B cell (primary cell): ENCODE data around the gene TTF2. TPM values are rescaled to one million over a fixed set of nuclear protein-coding genes. Genes with fewer than 3 reads are reported as not detected.

Experiments
- ATAC-seq: fragments of 200-7000 bp; cut with Tn5 transposase; one replicate; pipeline ENCODE4 v1.10.0; 2021; ENCODE audit warnings: low read depth, mild to moderate bottlenecking, moderate number of reproducible peaks, moderate library complexity
- CTCF ChIA-PET: fragments of 350-600 bp; sonication (Branson Sonifier 250); formaldehyde crosslinking; loops from one replicate; lab custom pipeline; 2021; ENCODE audit warnings: antibody characterized with exemption, inconsistent platforms; lab: Charles Lee
- POLR2A ChIA-PET: fragments of 350-600 bp; sonication (Branson Sonifier 250); formaldehyde crosslinking; loops from one replicate; lab custom pipeline; 2021; ENCODE audit warnings: antibody characterized with exemption; lab: Charles Lee
- DNase-seq: peaks from one replicate; pipeline ENCODE4 v3.0.0; 2013
- H2AFZ ChIP-seq: 2 replicates; pipeline ENCODE4 v1.6.1; 2012; ENCODE audit warnings: mild to moderate bottlenecking, low read depth, low read length; ENCODE audit not compliant: insufficient read depth, poor library complexity, severe bottlenecking
- H3K27ac ChIP-seq, 2 donors: 1 replicate in 1 of 2; 2 replicates in 1 of 2; pipeline ENCODE4 v1.5.1; 2012 to 2013; ENCODE audit warnings: low read length in 2 of 2, mild to moderate bottlenecking in 2 of 2, moderate library complexity in 1 of 2
- H3K27me3 ChIP-seq, 4 experiments: fragments of 200-600 bp in 1 of 4; sonication (generic) in 1 of 4; replicated peaks in 1 of 4; 1 replicate in 2 of 4; 2 replicates in 2 of 4; pipeline versions ENCODE4 v1.6.1 to v1.7.0; 2013 to 2016; ENCODE audit warnings: low read length in 3 of 4, mild to moderate bottlenecking in 2 of 4, mixed read lengths in 1 of 4, moderate library complexity in 1 of 4; ENCODE audit not compliant: insufficient read depth in 4 of 4, control insufficient read depth in 3 of 4; ENCODE audit errors: control extremely low read depth in 1 of 4
- H3K36me3 ChIP-seq, 2 experiments: replicated peaks in 1 of 2; 1 replicate in 1 of 2; 2 replicates in 1 of 2; pipeline versions ENCODE4 v1.6.1 to v1.7.1; 2013; ENCODE audit warnings: low read length in 1 of 2; ENCODE audit not compliant: insufficient read depth in 2 of 2, control insufficient read depth in 1 of 2; ENCODE audit errors: control extremely low read depth in 1 of 2, extremely low read depth in 1 of 2
- H3K4me1 ChIP-seq, 2 donors: fragments of 200-600 bp in 1 of 2; sonication (generic) in 1 of 2; 1 replicate in 1 of 2; 2 replicates in 1 of 2; pipeline versions ENCODE4 v1.5.1 to v1.6.1; 2013 to 2017; ENCODE audit warnings: low read length in 2 of 2; ENCODE audit not compliant: control insufficient read depth in 2 of 2, insufficient read depth in 2 of 2
- H3K4me2 ChIP-seq: replicated peaks from 2 replicates; pipeline ENCODE3; 2012; ENCODE audit warnings: mild to moderate bottlenecking, low read depth, low read length; ENCODE audit not compliant: poor library complexity, severe bottlenecking
- H3K4me3 ChIP-seq, 5 experiments: fragments of 200-600 bp in 1 of 5; sonication (generic) in 1 of 5; 1 replicate in 3 of 5; 2 replicates in 2 of 5; pipeline versions ENCODE4 v1.5.1 to v1.7.0; 2011 to 2016; ENCODE audit warnings: low read length in 4 of 5, mild to moderate bottlenecking in 4 of 5, low read depth in 2 of 5, control low read depth in 1 of 5, moderate library complexity in 1 of 5; ENCODE audit not compliant: insufficient read depth in 1 of 5; ENCODE audit errors: control extremely low read depth in 1 of 5, extremely low read depth in 1 of 5
- H3K79me2 ChIP-seq: fragments of 200-600 bp; sonication (generic); one replicate; pipeline ENCODE4 v1.6.0; 2016; ENCODE audit warnings: low read length; ENCODE audit not compliant: control insufficient read depth, insufficient read depth
- H3K9ac ChIP-seq: fragments of 200-600 bp; sonication (generic); 2 replicates; pipeline ENCODE4 v1.6.1; 2017; ENCODE audit warnings: mild to moderate bottlenecking, low read length, moderate library complexity
- H3K9me3 ChIP-seq, 3 donors: one replicate each; pipeline versions ENCODE4 v1.6.1 to v1.7.1; 2013; ENCODE audit warnings: low read length in 2 of 3; ENCODE audit not compliant: control insufficient read depth in 2 of 3, insufficient read depth in 1 of 3; ENCODE audit errors: control extremely low read depth in 1 of 3
- H4K20me1 ChIP-seq: 2 replicates; pipeline ENCODE4 v1.6.0; 2012; ENCODE audit warnings: mild to moderate bottlenecking, low read length; ENCODE audit not compliant: insufficient read depth, control insufficient read depth, poor library complexity, severe bottlenecking
- H3K27ac Mint-ChIP-seq: one replicate; pipeline ENCODE4 v1.8.0; 2021; ENCODE audit warnings: mixed read lengths
- H3K27me3 Mint-ChIP-seq: one replicate; pipeline ENCODE4 v1.8.0; 2021; ENCODE audit warnings: mixed read lengths
- H3K4me1 Mint-ChIP-seq: one replicate; pipeline ENCODE4 v1.8.0; 2021; ENCODE audit warnings: mixed read lengths
- H3K4me3 Mint-ChIP-seq: one replicate; pipeline ENCODE4 v1.8.0; 2021; ENCODE audit warnings: mixed read lengths
- H3K9me3 Mint-ChIP-seq: one replicate; pipeline ENCODE4 v1.8.0; 2022; ENCODE audit warnings: mixed read lengths; ENCODE audit not compliant: insufficient read depth
- CTCF ChIP-seq: fragments of 200-600 bp; IDR thresholded peaks from one replicate; pipeline ENCODE4 v1.8.0; 2022; ENCODE audit warnings: antibody characterized with exemption, mild to moderate bottlenecking
- EZH2 ChIP-seq: IDR thresholded peaks from 2 replicates; pipeline ENCODE4 v1.6.1; 2012; ENCODE audit warnings: borderline replicate concordance, low read depth, mild to moderate bottlenecking, moderate library complexity, low read length; ENCODE audit not compliant: insufficient read depth, poor library complexity, severe bottlenecking
- WGBS: methylation state at CpG from one replicate; pipeline ENCODE4 v1.1.5; 2013; ENCODE audit warnings: missing lambda C conversion rate; ENCODE audit not compliant: insufficient coverage; 5-methylcytosine and 5-hydroxymethylcytosine counted together
- intact Hi-C: fragments of 100-400 bp; cut with micrococcal nuclease; formaldehyde crosslinking; loops from one replicate; pipeline ENCODE4 v1.10.0; 2022
- polyA plus RNA-seq: library from polyadenylated mRNA; depleted of rRNA; stranded (reverse); fragments of >200 nt; gene quantifications from 2 replicates; pipeline ENCODE4 v1.2.3, GENCODE V29; 2012
- total RNA-seq, 2 donors: library from RNA; stranded (reverse); fragments of 120-200 nt in 1 of 2; gene quantifications; 1 replicate in 1 of 2; 2 replicates in 1 of 2; pipeline versions ENCODE4 v1.2.3 to v1.2.4, GENCODE V29; 2013 to 2022

TTF2 gene
- total and polyA plus RNA-seq, 2 donors (not counting 1 experiment from before 2014, with no cell fraction given) = 11.3 to 28.9 TPM

- H3K4me1 Mint-ChIP-seq = no peaks in the 10 kb centered on the region
- intact Hi-C loops = no loop called here
- CTCF ChIA-PET = no interaction called here
Observed at GRCh38 chr1:117076648-117077047, 16.5 kb downstream of the TTF2 start.

DNA sequence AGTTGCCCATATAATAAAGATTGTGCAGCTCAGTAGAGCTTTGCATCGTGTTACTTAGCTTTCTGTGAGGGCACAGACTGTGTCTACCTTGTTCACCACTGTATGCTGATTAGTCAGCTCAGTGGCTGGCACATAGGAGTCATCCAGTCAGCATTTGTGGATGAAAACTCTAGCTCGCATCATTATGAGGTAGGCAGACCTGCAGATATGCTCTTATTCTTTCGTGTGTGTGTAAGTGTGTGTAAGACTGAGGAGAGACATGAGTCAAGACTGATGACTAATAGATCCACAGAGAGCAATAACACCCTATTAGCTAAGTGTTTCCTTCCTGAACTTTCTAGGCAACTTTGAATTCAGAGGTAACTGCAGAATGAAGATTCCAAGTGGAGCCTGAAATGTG lies 17.1 kb downstream of the TTF2 start:
- DNase-seq (no peak), ATAC-seq (no peak)
- Mint-ChIP-seq H3K4me3 (no peak overlapping the region), H3K4me1 (no peaks in the 10 kb centered on the region), H3K27me3 (no peaks in the 10 kb centered on the region), H3K9me3 (no peaks in the 10 kb centered on the region), H3K27ac (no peak overlapping the region)
- Histone ChIP-seq H3K9ac (no peak overlapping the region), H3K4me3 (no peak overlapping the region), H3K79me2 (no peaks in the 10 kb centered on the region), H3K27me3 (no peaks in the 10 kb centered on the region), H3K4me2 (no peak overlapping the region), H3K36me3 (peaks cover 30 to 64% of the 10 kb centered on the region in 2 experiments), H4K20me1 (no peaks in the 10 kb centered on the region), H2AFZ (no peak overlapping the region), H3K4me1 (no peaks in the 10 kb centered on the region), H3K27ac (no peak overlapping the region), H3K9me3 (no peaks in the 10 kb centered on the region)
- 0% methylated on average over 1 of the region's 3 CpGs for WGBS
- TF ChIP-seq CTCF (no peak), EZH2 (no peak)
- ChIA-PET CTCF (interaction anchor here (0.6 kb wide), 1 partner anchor 12 kb away, joined by 4 read pairs; no protein-coding TSS in a partner anchor), POLR2A (no interaction called here)
- intact Hi-C loops = no loop called here

More at GRCh38 chr1:117076648-117077047, 16.5 kb downstream of the TTF2 start:
- Histone ChIP-seq H3K9ac (no peak overlapping the region), H4K20me1 (no peaks in the 10 kb centered on the region), H3K27ac (no peak overlapping the region), H2AFZ (no peak overlapping the region), H3K4me1 (no peaks in the 10 kb centered on the region), H3K4me2 (no peak overlapping the region), H3K27me3 (no peaks in the 10 kb centered on the region), H3K9me3 (no peaks in the 10 kb centered on the region), H3K4me3 (no peak overlapping the region), H3K79me2 (no peaks in the 10 kb centered on the region), H3K36me3 (peaks cover 26 to 62% of the 10 kb centered on the region in 2 experiments)
- Mint-ChIP-seq H3K27ac (no peak overlapping the region), H3K27me3 (no peaks in the 10 kb centered on the region), H3K9me3 (no peaks in the 10 kb centered on the region), H3K4me3 (no peak overlapping the region)
- DNase-seq (no peak), ATAC-seq (no peak)
- POLR2A ChIA-PET = no interaction called here
- 100% methylated on average over 3 of the region's 5 CpGs for WGBS
- TF ChIP-seq CTCF = no peak
- TF ChIP-seq EZH2 = no peak
